Measurements from ENCODE around the gene CCHCR1. TPM values are rescaled to one million over a fixed set of nuclear protein-coding genes. Genes with fewer than 3 reads are reported as not detected.

Gene CCHCR1
- total RNA-seq = 1 to 10 TPM; 6.9 to 9.9 TPM
- polyA plus RNA-seq = 1 to 10 TPM; 3.1 to 5.6 TPM

GRCh38 chr6:31157513-31158139 is at the start of gene CCHCR1:
TSS of gene CCHCR1 (minus strand) at chr6:31157802. CDS start at chr6:31157600, 202 bp downstream.
- peak within 1 kb of the TSS; percentile 15 to 51 for H3K27ac ChIP-seq (ENCODE audit: low read depth in 1 of 2, low read length in 2 of 2)
- H3K4me3 ChIP-seq (ENCODE audit: low read depth in 1 of 3, low read length in 3 of 3) = peak within 1 kb of the TSS; percentile 66 to 77 (median 74)
- DNase-seq (ENCODE audit: low spot score) = no peak
- TF ChIP-seq YY1 (IDR thresholded peaks at IDR 0.05) (no peak), HNF4G (IDR thresholded peaks at IDR 0.05) (no peak), RAD21 (IDR thresholded peaks at IDR 0.05) (no peak), NR2F2 (IDR thresholded peaks at IDR 0.05) (no peak), GABPA (IDR thresholded peaks at IDR 0.05 in 1 of 2, conservative IDR thresholded peaks at IDR 0.05 in 1 of 2) (no peak), CTCF (IDR thresholded peaks at IDR 0.05; ENCODE audit: low read depth, low read length, missing input control) (no peak), EGR1 (IDR thresholded peaks at IDR 0.05; ENCODE audit: low read depth in 2 of 2) (no peak), SP1 (IDR thresholded peaks at IDR 0.05) (no peak), JUND (IDR thresholded peaks at IDR 0.05) (no peak)
- TF ChIP-seq, protein P1, sequence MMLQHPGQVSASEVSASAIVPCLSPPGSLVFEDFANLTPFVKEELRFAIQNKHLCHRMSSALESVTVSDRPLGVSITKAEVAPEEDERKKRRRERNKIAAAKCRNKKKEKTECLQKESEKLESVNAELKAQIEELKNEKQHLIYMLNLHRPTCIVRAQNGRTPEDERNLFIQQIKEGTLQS (IDR thresholded peaks at IDR 0.05) = no peak
- TF ChIP-seq, protein P2, sequence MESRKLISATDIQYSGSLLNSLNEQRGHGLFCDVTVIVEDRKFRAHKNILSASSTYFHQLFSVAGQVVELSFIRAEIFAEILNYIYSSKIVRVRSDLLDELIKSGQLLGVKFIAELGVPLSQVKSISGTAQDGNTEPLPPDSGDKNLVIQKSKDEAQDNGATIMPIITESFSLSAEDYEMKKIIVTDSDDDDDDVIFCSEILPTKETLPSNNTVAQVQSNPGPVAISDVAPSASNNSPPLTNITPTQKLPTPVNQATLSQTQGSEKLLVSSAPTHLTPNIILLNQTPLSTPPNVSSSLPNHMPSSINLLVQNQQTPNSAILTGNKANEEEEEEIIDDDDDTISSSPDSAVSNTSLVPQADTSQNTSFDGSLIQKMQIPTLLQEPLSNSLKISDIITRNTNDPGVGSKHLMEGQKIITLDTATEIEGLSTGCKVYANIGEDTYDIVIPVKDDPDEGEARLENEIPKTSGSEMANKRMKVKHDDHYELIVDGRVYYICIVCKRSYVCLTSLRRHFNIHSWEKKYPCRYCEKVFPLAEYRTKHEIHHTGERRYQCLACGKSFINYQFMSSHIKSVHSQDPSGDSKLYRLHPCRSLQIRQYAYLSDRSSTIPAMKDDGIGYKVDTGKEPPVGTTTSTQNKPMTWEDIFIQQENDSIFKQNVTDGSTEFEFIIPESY (IDR thresholded peaks at IDR 0.05) = no peak
- H3K27me3 ChIP-seq (ENCODE audit: control insufficient read depth in 4 of 4, insufficient read depth in 4 of 4, low read length in 3 of 4) = no peaks in the 10 kb centered on the region
- peaks cover 3 to 14% (median 11%) of the 10 kb centered on the region in 4 donors for H3K4me1 ChIP-seq (ENCODE audit: control insufficient read depth in 4 of 4, insufficient read depth in 4 of 4, low read length in 3 of 4)
- peak within 1 kb of the TSS; percentile 42 to 64 for H3K9ac ChIP-seq (ENCODE audit: low read depth in 1 of 2, low read length in 2 of 2)
- WGBS = 15% methylated on average over 14 of the region's 14 CpGs
- no peaks in the 10 kb centered on the region for H3K9me3 ChIP-seq (ENCODE audit: control insufficient read depth in 4 of 4, low read length in 3 of 4)
- H3K36me3 ChIP-seq (ENCODE audit: control insufficient read depth in 4 of 4, insufficient read depth in 3 of 4, low read depth in 1 of 4, low read length in 3 of 4) = peaks cover 0 to 7% (median 3%) of the 10 kb centered on the region in 4 donors

GRCh38 chr6:31205638-31206037 is 48.0 kb upstream of the CCHCR1 start:
- no peak for DNase-seq (ENCODE audit: low spot score)

GRCh38 chr6:31204751-31205145 is 47.1 kb upstream of the CCHCR1 start:
- H3K9ac ChIP-seq (ENCODE audit: low read depth in 1 of 2, low read length in 2 of 2) = no peak overlapping the region
- no peak overlapping the region for H3K4me3 ChIP-seq (ENCODE audit: low read depth in 1 of 3, low read length in 3 of 3)
- 85% methylated on average over 4 of the region's 4 CpGs for WGBS
- peak overlapping the region; percentile 96 for H3K27ac ChIP-seq (ENCODE audit: low read depth in 1 of 2, low read length in 2 of 2)
- TF ChIP-seq CTCF (IDR thresholded peaks at IDR 0.05; ENCODE audit: low read depth, low read length, missing input control) = no peak
- TF ChIP-seq JUND (IDR thresholded peaks at IDR 0.05) = no peak
- TF ChIP-seq FOXA1 (IDR thresholded peaks at IDR 0.05) = no peak
- TF ChIP-seq, protein P2 (IDR thresholded peaks at IDR 0.05) = no peak
- no peak for TF ChIP-seq GABPA (IDR thresholded peaks at IDR 0.05 in 1 of 2, conservative IDR thresholded peaks at IDR 0.05 in 1 of 2)
- TF ChIP-seq, protein P3, sequence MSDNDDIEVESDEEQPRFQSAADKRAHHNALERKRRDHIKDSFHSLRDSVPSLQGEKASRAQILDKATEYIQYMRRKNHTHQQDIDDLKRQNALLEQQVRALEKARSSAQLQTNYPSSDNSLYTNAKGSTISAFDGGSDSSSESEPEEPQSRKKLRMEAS (IDR thresholded peaks at IDR 0.05) = no peak
- no peak for TF ChIP-seq NR2F2 (IDR thresholded peaks at IDR 0.05)
- no peak for TF ChIP-seq TAF1 (conservative IDR thresholded peaks at IDR 0.05)
- peaks cover 4 to 42% (median 12%) of the 10 kb centered on the region in 4 donors for H3K4me1 ChIP-seq (ENCODE audit: control insufficient read depth in 4 of 4, insufficient read depth in 4 of 4, low read length in 3 of 4)
- no peaks in the 10 kb centered on the region for H3K9me3 ChIP-seq (ENCODE audit: control insufficient read depth in 4 of 4, low read length in 3 of 4)
- H3K36me3 ChIP-seq (ENCODE audit: control insufficient read depth in 4 of 4, insufficient read depth in 3 of 4, low read depth in 1 of 4, low read length in 3 of 4) = peaks cover 0 to 1% (median 0%) of the 10 kb centered on the region in 4 donors
- no peak for DNase-seq (ENCODE audit: low spot score)
- no peaks in the 10 kb centered on the region for H3K27me3 ChIP-seq (ENCODE audit: control insufficient read depth in 4 of 4, insufficient read depth in 4 of 4, low read length in 3 of 4)

More at GRCh38 chr6:31205638-31206037, 48.0 kb upstream of the CCHCR1 start:
- no peak overlapping the region for H3K9ac ChIP-seq (ENCODE audit: low read depth in 1 of 2, low read length in 2 of 2)
- peaks cover 4 to 42% (median 12%) of the 10 kb centered on the region in 4 donors for H3K4me1 ChIP-seq (ENCODE audit: control insufficient read depth in 4 of 4, insufficient read depth in 4 of 4, low read length in 3 of 4)
- no peaks in the 10 kb centered on the region for H3K9me3 ChIP-seq (ENCODE audit: control insufficient read depth in 4 of 4, low read length in 3 of 4)
- no peak overlapping the region for H3K27ac ChIP-seq (ENCODE audit: low read depth in 1 of 2, low read length in 2 of 2)
- no peak overlapping the region for H3K4me3 ChIP-seq (ENCODE audit: low read depth in 1 of 3, low read length in 3 of 3)
- H3K36me3 ChIP-seq (ENCODE audit: control insufficient read depth in 4 of 4, insufficient read depth in 3 of 4, low read depth in 1 of 4, low read length in 3 of 4) = peaks cover 0 to 1% (median 0%) of the 10 kb centered on the region in 4 donors
- 61% methylated on average over 2 of the region's 2 CpGs for WGBS
- no peaks in the 10 kb centered on the region for H3K27me3 ChIP-seq (ENCODE audit: control insufficient read depth in 4 of 4, insufficient read depth in 4 of 4, low read length in 3 of 4)
- TF ChIP-seq HNF4A (conservative IDR thresholded peaks at IDR 0.05) = peak in 1 of 2 donors; percentile 29
- TF ChIP-seq SP1 (IDR thresholded peaks at IDR 0.05) = no peak
